GM04503 (cell line): Measurements from ENCODE around the gene TXN2.
"Not testable (repeated sequence)": the region's sequence is repeated elsewhere in the genome, so short reads cannot be mapped to it uniquely, and the experiment has no call there.

Experiments used
- DNase-seq: peaks from one replicate; pipeline ENCODE4 v3.0.0-alpha.2; 2012; ENCODE audit warnings: low read depth

TXN2 gene

GRCh38 chr22:36455571-36456463, 25.6 kb downstream of the TXN2 start:
- no peak for DNase-seq

- no peak for DNase-seq
Observed at GRCh38 chr22:36454916-36455570, 26.4 kb downstream of the TXN2 start.

- DNase-seq = no peak
Observed at GRCh38 chr22:36453855-36454378, 27.5 kb downstream of the TXN2 start.

- not testable (repeated sequence) for DNase-seq
Observed at GRCh38 chr22:36452978-36453607, 28.3 kb downstream of the TXN2 start.

GRCh38 chr22:36452250-36452977, 29.0 kb downstream of the TXN2 start:
- DNase-seq = no peak

- not testable (repeated sequence) for DNase-seq
Observed at GRCh38 chr22:36450923-36451322, 30.5 kb downstream of the TXN2 start.

GRCh38 chr22:36449596-36450175, 31.8 kb downstream of the TXN2 start:
- DNase-seq = no peak

GRCh38 chr22:36447632-36448031, 33.8 kb downstream of the TXN2 start:
- no peak for DNase-seq

GRCh38 chr22:36445158-36445668, 36.2 kb downstream of the TXN2 start:
- peak; percentile 88 for DNase-seq

GRCh38 chr22:36443198-36443770, 38.2 kb downstream of the TXN2 start:
- no peak for DNase-seq

GRCh38 chr22:36442506-36443197, 38.8 kb downstream of the TXN2 start:
- no peak for DNase-seq

- no peak for DNase-seq
Observed at GRCh38 chr22:36440429-36441002, 40.9 kb downstream of the TXN2 start.

- peak; percentile 71 for DNase-seq
Observed at GRCh38 chr22:36439481-36440271, 41.8 kb downstream of the TXN2 start.

- no peak for DNase-seq
Observed at GRCh38 chr22:36435516-36436415, 45.7 kb downstream of the TXN2 start.

GRCh38 chr22:36433318-36434231, 47.9 kb downstream of the TXN2 start:
- DNase-seq = no peak

GRCh38 chr22:36432592-36433317, 48.7 kb downstream of the TXN2 start:
- DNase-seq = no peak
